RWPE1 (cell line): ENCODE results near the gene MS4A1.

Source experiments
- CTCF ChIA-PET: fragments of 350-600 bp; sonication (Branson Sonifier 250); formaldehyde crosslinking; extraction: SDS; loops from one replicate; lab custom pipeline; 2021; lab: Yijun Ruan, JAX
- POLR2A ChIA-PET: fragments of 400-600 bp; formaldehyde crosslinking; extraction: SDS; loops from one replicate; lab custom pipeline; 2020; ENCODE audit warnings: antibody characterized with exemption; ENCODE audit not compliant: low non-redundant PET; lab: Yijun Ruan, JAX
- DNase-seq: peaks from one replicate; pipeline ENCODE4 v3.0.0; 2012; ENCODE audit warnings: low spot score
- H3K27ac ChIP-seq: fragments of 450-650 bp; 2 replicates; pipeline ENCODE4 v1.5.1; 2017
- TF ChIP-seq, protein P1 (sequence below): fragments of 450-650 bp; conservative IDR thresholded peaks from 2 replicates; pipeline ENCODE4 v1.5.1; 2017; ENCODE audit warnings: low read depth, mild to moderate bottlenecking

Gene MS4A1

DNA sequence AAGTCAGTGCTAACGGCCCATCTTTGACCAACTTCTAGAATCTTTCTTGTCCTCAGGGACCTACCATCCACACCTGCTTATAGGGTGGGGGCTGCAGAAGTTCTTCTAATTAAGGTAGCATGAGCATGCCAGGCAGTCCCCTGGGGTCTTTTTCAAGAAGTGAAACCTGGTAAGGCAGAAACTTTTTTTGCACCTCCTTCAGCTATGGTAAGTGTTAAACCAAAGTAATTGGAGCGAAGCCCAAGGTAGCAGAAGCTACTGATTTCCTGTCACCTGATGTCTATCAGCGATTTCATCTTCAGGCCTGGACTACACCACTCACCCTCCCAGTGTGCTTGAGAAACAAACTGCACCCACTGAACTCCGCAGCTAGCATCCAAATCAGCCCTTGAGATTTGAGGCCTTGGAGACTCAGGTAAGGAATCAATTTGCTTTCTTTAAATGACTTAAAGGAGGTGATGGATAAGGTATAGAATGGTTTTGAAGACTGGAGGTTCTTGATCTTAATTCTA is at the start of gene MS4A1:
Gene MS4A1 (plus strand): TSS at position 317 of the 512 bp plus-strand sequence. CDS start 6,528 bp downstream, outside the sequence.
- ChIA-PET POLR2A (no interaction called here), CTCF (interaction anchor here (0.6 kb wide), 1 partner anchor 11 kb away, joined by 3 read pairs; no protein-coding TSS in a partner anchor)
- DNase-seq: no peak
- H3K27ac ChIP-seq: no peak within 1 kb of the TSS
- TF ChIP-seq, protein P1, sequence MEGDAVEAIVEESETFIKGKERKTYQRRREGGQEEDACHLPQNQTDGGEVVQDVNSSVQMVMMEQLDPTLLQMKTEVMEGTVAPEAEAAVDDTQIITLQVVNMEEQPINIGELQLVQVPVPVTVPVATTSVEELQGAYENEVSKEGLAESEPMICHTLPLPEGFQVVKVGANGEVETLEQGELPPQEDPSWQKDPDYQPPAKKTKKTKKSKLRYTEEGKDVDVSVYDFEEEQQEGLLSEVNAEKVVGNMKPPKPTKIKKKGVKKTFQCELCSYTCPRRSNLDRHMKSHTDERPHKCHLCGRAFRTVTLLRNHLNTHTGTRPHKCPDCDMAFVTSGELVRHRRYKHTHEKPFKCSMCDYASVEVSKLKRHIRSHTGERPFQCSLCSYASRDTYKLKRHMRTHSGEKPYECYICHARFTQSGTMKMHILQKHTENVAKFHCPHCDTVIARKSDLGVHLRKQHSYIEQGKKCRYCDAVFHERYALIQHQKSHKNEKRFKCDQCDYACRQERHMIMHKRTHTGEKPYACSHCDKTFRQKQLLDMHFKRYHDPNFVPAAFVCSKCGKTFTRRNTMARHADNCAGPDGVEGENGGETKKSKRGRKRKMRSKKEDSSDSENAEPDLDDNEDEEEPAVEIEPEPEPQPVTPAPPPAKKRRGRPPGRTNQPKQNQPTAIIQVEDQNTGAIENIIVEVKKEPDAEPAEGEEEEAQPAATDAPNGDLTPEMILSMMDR: no peak

DNA sequence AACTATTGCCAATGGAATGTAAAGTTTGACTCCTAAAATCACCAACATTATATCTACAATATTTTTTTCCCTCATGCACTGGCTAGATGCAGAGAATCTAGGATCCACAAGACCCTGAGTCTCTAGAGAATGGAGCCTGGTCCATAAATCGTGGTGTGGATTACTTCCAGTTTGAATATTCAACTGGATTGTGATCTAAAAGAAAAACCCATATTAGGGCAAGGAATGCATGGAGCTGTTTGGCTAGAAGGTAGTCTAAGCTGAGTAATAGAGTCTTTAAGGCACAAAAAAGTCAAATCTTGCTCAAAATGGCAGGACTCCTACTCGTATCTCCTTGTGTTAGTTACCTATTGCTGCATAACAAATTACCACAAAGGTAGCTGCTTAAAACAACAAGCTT is 35.6 kb upstream of the MS4A1 start:
- TF ChIP-seq, protein P1: no peak
- DNase-seq: no peak
- ChIA-PET POLR2A (no interaction called here), CTCF (no interaction called here)
- no peak overlapping the region for H3K27ac ChIP-seq

DNA sequence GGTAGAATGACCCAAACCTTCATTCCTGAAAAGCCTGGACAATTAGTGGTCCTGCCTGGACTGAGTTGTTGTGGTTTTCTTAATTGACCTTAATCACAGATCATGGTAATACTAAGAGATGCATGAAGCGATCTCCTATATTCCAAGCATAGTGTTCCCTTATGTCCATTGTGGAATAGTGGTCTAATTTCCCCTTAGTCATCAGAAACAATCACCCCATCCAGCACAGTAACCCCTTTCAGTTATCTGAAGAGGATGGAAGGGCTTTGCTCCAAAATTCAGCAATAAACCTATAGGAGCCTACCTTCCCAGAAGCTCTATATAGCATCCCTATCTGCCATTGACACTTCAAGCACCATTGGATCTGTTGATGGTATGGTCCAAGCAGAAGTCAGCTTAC is 33.0 kb upstream of the MS4A1 start:
- TF ChIP-seq, protein P1: no peak
- no peak overlapping the region for H3K27ac ChIP-seq
- DNase-seq: no peak
- ChIA-PET CTCF (no interaction called here), POLR2A (no interaction called here)

DNA sequence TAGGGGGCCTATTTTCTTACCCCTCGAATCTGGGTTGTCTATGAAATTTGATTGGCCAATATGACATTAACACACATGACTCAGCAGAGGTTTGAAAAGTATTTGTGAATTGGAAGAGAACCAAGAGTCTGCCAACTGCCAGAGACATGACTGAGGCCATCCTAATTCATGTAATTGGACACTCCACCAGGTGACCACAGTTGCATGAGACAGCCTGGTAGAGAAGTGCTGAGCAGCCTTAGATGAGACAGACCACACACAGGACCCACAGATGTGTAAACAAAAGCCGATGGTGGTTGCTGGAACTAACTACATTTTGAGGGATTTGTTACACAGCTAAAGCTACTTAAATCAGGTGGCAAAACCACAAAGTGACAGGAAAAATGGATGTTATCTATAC is 27.1 kb upstream of the MS4A1 start:
- CTCF ChIA-PET: no interaction called here

DNA sequence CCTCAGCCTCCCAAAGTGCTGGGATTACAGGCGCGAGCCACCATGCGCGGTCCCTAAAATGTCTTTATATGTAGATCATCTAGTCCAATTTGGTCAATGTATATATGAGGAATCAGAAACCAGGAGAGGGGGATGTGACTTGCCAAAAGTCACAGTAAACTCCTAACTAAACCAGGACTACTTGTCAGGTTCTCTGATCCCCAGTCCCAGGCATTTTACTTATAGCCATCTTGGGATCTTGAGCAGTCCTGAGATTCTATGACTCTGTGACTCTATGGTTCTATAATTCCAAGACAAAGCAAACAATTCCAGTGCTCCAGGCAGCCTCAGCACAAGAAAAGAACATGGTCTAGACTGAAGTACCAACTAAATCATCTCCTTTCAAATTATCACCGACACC is 26.4 kb upstream of the MS4A1 start, which contains the start of gene MS4A5:
Gene MS4A5 (plus strand): TSS at position 301 of the 400 bp plus-strand sequence. CDS start 103 bp downstream, outside the sequence.
- ChIA-PET CTCF (no interaction called here), POLR2A (no interaction called here)
- TF ChIP-seq, protein P1: no peak
- no peak for DNase-seq
- H3K27ac ChIP-seq: no peak within 1 kb of the TSS

More for the DNA sequence above, 27.1 kb upstream of the MS4A1 start:
- DNase-seq: peak; percentile 0
- TF ChIP-seq, protein P1: no peak
- H3K27ac ChIP-seq: no peak overlapping the region
- POLR2A ChIA-PET: no interaction called here

DNA sequence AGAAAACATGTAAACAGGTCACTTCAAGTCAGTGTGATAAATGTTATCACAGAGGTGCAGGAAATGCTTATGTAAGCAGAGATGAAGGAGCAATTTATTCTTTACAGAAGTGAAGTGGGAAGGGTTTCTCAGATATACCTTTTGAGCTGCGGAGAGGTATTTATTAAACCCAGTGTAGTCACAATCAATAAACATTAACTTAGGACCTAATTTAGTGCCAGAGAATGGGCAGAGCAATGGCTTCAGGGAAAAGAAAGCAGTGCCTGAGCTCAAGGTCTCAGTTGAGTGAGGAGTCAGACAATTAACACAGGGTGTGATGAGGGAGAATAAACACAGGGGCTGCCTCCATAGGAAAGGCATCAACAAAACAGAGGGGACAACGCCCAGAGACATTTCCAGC is 24.4 kb upstream of the MS4A1 start:
- H3K27ac ChIP-seq: no peak overlapping the region
- TF ChIP-seq, protein P1: no peak
- ChIA-PET POLR2A (no interaction called here), CTCF (no interaction called here)
- no peak for DNase-seq
